Measurements from ENCODE around the gene NAALADL2.
"Not testable (repeated sequence)": the region's sequence is repeated elsewhere in the genome, so short reads cannot be mapped to it uniquely, and the experiment has no call there.

Gene NAALADL2

GRCh38 chr3:175614107-175614506 lies 755.0 kb downstream of the NAALADL2 start:
- not testable (repeated sequence) for DNase-seq

GRCh38 chr3:175617247-175617646 lies 758.1 kb downstream of the NAALADL2 start:
- no peak for DNase-seq

GRCh38 chr3:175619369-175619768 lies 760.2 kb downstream of the NAALADL2 start:
- no peak for DNase-seq

GRCh38 chr3:175620093-175620492 lies 761.0 kb downstream of the NAALADL2 start:
- no peak for DNase-seq

GRCh38 chr3:175620532-175620931 lies 761.4 kb downstream of the NAALADL2 start:
- DNase-seq = no peak

GRCh38 chr3:175640958-175641357 lies 781.8 kb downstream of the NAALADL2 start:
- no peak for DNase-seq

- no peak for DNase-seq
These were observed 787.7 kb downstream of the NAALADL2 start for GRCh38 chr3:175646865-175647264.

- DNase-seq = no peak
These were observed 789.8 kb downstream of the NAALADL2 start for GRCh38 chr3:175648899-175649298.

- no peak for DNase-seq
These were observed 792.6 kb downstream of the NAALADL2 start for GRCh38 chr3:175651716-175652115.

- DNase-seq = no peak
These were observed 796.2 kb downstream of the NAALADL2 start for GRCh38 chr3:175655351-175655750.

GRCh38 chr3:175656461-175656860 lies 797.3 kb downstream of the NAALADL2 start:
- DNase-seq = no peak

- DNase-seq = no peak
These were observed 800.7 kb downstream of the NAALADL2 start for GRCh38 chr3:175659670-175660350.

- no peak for DNase-seq
These were observed 803.7 kb downstream of the NAALADL2 start for GRCh38 chr3:175662815-175663214.

GRCh38 chr3:175664911-175665310 lies 805.8 kb downstream of the NAALADL2 start:
- DNase-seq = no peak

GRCh38 chr3:175668300-175668699 lies 809.2 kb downstream of the NAALADL2 start:
- no peak for DNase-seq

GRCh38 chr3:175670557-175670956 lies 811.4 kb downstream of the NAALADL2 start:
- no peak for DNase-seq

GRCh38 chr3:175672119-175672689 lies 813.1 kb downstream of the NAALADL2 start:
- no peak for DNase-seq

- no peak for DNase-seq
These were observed 820.4 kb downstream of the NAALADL2 start for GRCh38 chr3:175679568-175679967.

- no peak for DNase-seq
These were observed 833.1 kb downstream of the NAALADL2 start for GRCh38 chr3:175692256-175692655.

- no peak for DNase-seq
These were observed 836.1 kb downstream of the NAALADL2 start for GRCh38 chr3:175695251-175695650.

GRCh38 chr3:175702956-175703355 lies 843.8 kb downstream of the NAALADL2 start:
- DNase-seq = no peak

- no peak for DNase-seq
These were observed 845.4 kb downstream of the NAALADL2 start for GRCh38 chr3:175704366-175705055.

- no peak for DNase-seq
These were observed 854.1 kb downstream of the NAALADL2 start for GRCh38 chr3:175713268-175713667.

- no peak for DNase-seq
These were observed 857.3 kb downstream of the NAALADL2 start for GRCh38 chr3:175716446-175716845.

All from bone marrow (tissue), 2 donors.